Stimulated activated CD4-positive, alpha-beta T cell treated with anti-CD3 and anti-CD28 coated beads, TNF-alpha, amount 100 ng/mL, for 1 hour (primary cell): ENCODE data around the gene PEX5L.
"Not testable (repeated sequence)": the region's sequence is repeated elsewhere in the genome, so short reads cannot be mapped to it uniquely, and the experiment has no call there.

ENCODE experiments used
- DNase-seq, 3 donors: peaks; one replicate each; pipeline ENCODE4 v3.0.0-alpha.2; 2020; ENCODE audit warnings: low read depth in 3 of 3, low spot score in 1 of 3

PEX5L gene

GRCh38 chr3:179788996-179789395 is 247.7 kb downstream of the PEX5L start:
- no peak for DNase-seq

- DNase-seq, result not testable (repeated sequence)
These were observed 253.9 kb downstream of the PEX5L start for GRCh38 chr3:179782841-179783240.

- DNase-seq, result no peak
These were observed 261.2 kb downstream of the PEX5L start for GRCh38 chr3:179775416-179776122.

GRCh38 chr3:179772297-179772696 is 264.4 kb downstream of the PEX5L start:
- no peak for DNase-seq

GRCh38 chr3:179771797-179772196 is 264.9 kb downstream of the PEX5L start:
- no peak for DNase-seq

- DNase-seq, result no peak
These were observed 267.1 kb downstream of the PEX5L start for GRCh38 chr3:179769411-179770247.

- no peak for DNase-seq
These were observed 268.7 kb downstream of the PEX5L start for GRCh38 chr3:179768080-179768479.

- no peak for DNase-seq
These were observed 270.2 kb downstream of the PEX5L start for GRCh38 chr3:179766416-179767133.

GRCh38 chr3:179765396-179765795 is 271.3 kb downstream of the PEX5L start:
- no peak for DNase-seq

GRCh38 chr3:179760944-179761343 is 275.8 kb downstream of the PEX5L start:
- no peak for DNase-seq

- DNase-seq, result no peak
These were observed 285.9 kb downstream of the PEX5L start for GRCh38 chr3:179750720-179751328.

- no peak for DNase-seq
These were observed 291.0 kb downstream of the PEX5L start for GRCh38 chr3:179745716-179746115.

- DNase-seq, result no peak
These were observed 291.7 kb downstream of the PEX5L start for GRCh38 chr3:179745079-179745478.
